Gastroesophageal sphincter (tissue), 3 donors: ENCODE results near the gene ADGRD1.

Experiments used
- CTCF ChIP-seq, 4 experiments: fragments of 200-600 bp in 2 of 4; fragments of 450-650 bp in 2 of 4; sonication (generic) in 1 of 4; IDR thresholded peaks; one replicate each; pipeline ENCODE4 v1.5.1; 2017 to 2019; ENCODE audit warnings: antibody characterized with exemption in 4 of 4, mild to moderate bottlenecking in 2 of 4, moderate library complexity in 2 of 4
- EP300 ChIP-seq: sonication (generic); formaldehyde crosslinking; IDR thresholded peaks from one replicate; pipeline ENCODE4 v1.6.1; 2017; ENCODE audit warnings: antibody characterized with exemption, mild to moderate bottlenecking
- POLR2AphosphoS5 ChIP-seq: sonication (generic); formaldehyde crosslinking; IDR thresholded peaks from one replicate; pipeline ENCODE4 v1.6.1; 2017; ENCODE audit warnings: antibody characterized with exemption

- TF ChIP-seq POLR2AphosphoS5 (no peak), CTCF (IDR thresholded peaks at IDR 0.05) (no peak), EP300 (no peak)
These were observed 55.2 kb downstream of the ADGRD1 start for GRCh38 chr12:131008913-131009270.
